ENCODE measurements around the gene ATXN1.

- TF ChIP-seq CTCF (IDR thresholded peaks at IDR 0.05) (no peak), POLR2A (IDR thresholded peaks at IDR 0.05) (no peak)
These were observed 63.1 kb downstream of the ATXN1 start for GRCh38 chr6:16698162-16698533.

Data from lower leg skin (tissue), 3 donors.